Measurements from ENCODE around the gene ZCCHC3.

DNA sequence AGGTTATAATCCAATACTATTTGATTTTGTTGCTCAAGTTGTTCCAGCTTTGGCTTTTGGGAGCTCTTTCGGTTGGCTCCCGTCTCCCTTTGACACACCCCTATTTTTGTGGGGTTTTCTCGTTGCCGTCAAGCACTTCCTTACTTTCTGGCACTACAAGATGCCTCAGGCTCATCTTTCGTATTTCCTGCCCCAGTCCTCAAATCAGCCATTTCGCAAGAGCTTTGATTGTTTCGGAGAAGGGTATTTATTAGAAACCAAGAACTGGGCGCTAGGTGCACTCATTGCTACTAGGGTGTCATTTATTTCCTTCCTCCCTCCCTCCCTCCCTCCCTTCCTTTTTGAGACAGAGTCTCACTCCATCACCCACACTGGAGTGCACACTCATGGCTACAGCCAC is 14.7 kb downstream of the ZCCHC3 start:
- TF ChIP-seq POLR2A (IDR thresholded peaks at IDR 0.05; ENCODE audit: low read length) (no peak), GATA1 (IDR thresholded peaks at IDR 0.05; ENCODE audit: low read depth, low read length) (no peak)

All from erythroblast (primary cell).